Measurements from ENCODE around the gene DTX4.

The DTX4 gene

GRCh38 chr11:59206635-59207034 lies 34.7 kb downstream of the DTX4 start:
- H3K4me1 ChIP-seq (ENCODE audit: control extremely low read depth in 1 of 4, control insufficient read depth in 4 of 4, insufficient read depth in 4 of 4, low read length in 3 of 4) = peaks cover 0 to 13% (median 6%) of the 10 kb centered on the region in 4 experiments
- H3K36me3 ChIP-seq (ENCODE audit: control insufficient read depth in 4 of 4, insufficient read depth in 4 of 4, low read length in 3 of 4) = no peaks in the 10 kb centered on the region
- ChIA-PET CTCF (interaction anchor here (0.6 to 14.0 kb wide), 16 partner anchors 9 to 334 kb away, joined by 3 to 259 read pairs (median 6); partner anchors contain the start of gene DTX4), POLR2A (interaction anchor here (0.5 kb wide), 1 partner anchor 61 kb away, joined by 3 read pairs; no protein-coding TSS in a partner anchor)
- no peaks in the 10 kb centered on the region for H3K27me3 ChIP-seq (replicated peaks in 2 of 5; ENCODE audit: control insufficient read depth in 4 of 5, insufficient read depth in 5 of 5, low read length in 4 of 5)
- H3K4me3 ChIP-seq (ENCODE audit: control insufficient read depth in 1 of 7, extremely low read depth in 1 of 7, insufficient read depth in 4 of 7, low read depth in 2 of 7, low read length in 6 of 7) = no peak overlapping the region
- 69% methylated on average over 4 of the region's 4 CpGs for WGBS (ENCODE audit: insufficient coverage)
- H3K9me3 ChIP-seq (ENCODE audit: control extremely low read depth in 1 of 5, control insufficient read depth in 4 of 5, insufficient read depth in 2 of 5, low read depth in 1 of 5, low read length in 4 of 5) = no peaks in the 10 kb centered on the region
- no peak overlapping the region for H3K27ac ChIP-seq (ENCODE audit: insufficient read depth in 1 of 2, low read depth in 1 of 2, low read length in 2 of 2, poor library complexity in 1 of 2, severe bottlenecking in 2 of 2)
- peak in 2 of 3 donors; percentile 38 to 54 for DNase-seq

GRCh38 chr11:59207988-59208451 lies 36.1 kb downstream of the DTX4 start:
- ChIA-PET POLR2A (no interaction called here), CTCF (interaction anchor here (2.1 to 14.0 kb wide), 5 partner anchors 14 to 222 kb away, joined by 6 to 259 read pairs (median 17); partner anchors contain the start of gene DTX4)
- H3K9me3 ChIP-seq (ENCODE audit: control extremely low read depth in 1 of 5, control insufficient read depth in 4 of 5, insufficient read depth in 2 of 5, low read depth in 1 of 5, low read length in 4 of 5) = peaks cover 0 to 2% (median 0%) of the 10 kb centered on the region in 5 experiments
- no CpG with 5 or more reads among the region's 5 CpGs for WGBS (ENCODE audit: insufficient coverage)
- peak overlapping the region in 1 of 7 experiments; percentile 56 for H3K4me3 ChIP-seq (ENCODE audit: control insufficient read depth in 1 of 7, extremely low read depth in 1 of 7, insufficient read depth in 4 of 7, low read depth in 2 of 7, low read length in 6 of 7)
- peak; percentile 61 to 85 (median 80) for DNase-seq
- no peak overlapping the region for H3K27ac ChIP-seq (ENCODE audit: insufficient read depth in 1 of 2, low read depth in 1 of 2, low read length in 2 of 2, poor library complexity in 1 of 2, severe bottlenecking in 2 of 2)
- H3K27me3 ChIP-seq (replicated peaks in 2 of 5; ENCODE audit: control insufficient read depth in 4 of 5, insufficient read depth in 5 of 5, low read length in 4 of 5) = no peaks in the 10 kb centered on the region
- H3K4me1 ChIP-seq (ENCODE audit: control extremely low read depth in 1 of 4, control insufficient read depth in 4 of 4, insufficient read depth in 4 of 4, low read length in 3 of 4) = peaks cover 0 to 14% (median 6%) of the 10 kb centered on the region in 4 experiments
- no peaks in the 10 kb centered on the region for H3K36me3 ChIP-seq (ENCODE audit: control insufficient read depth in 4 of 4, insufficient read depth in 4 of 4, low read length in 3 of 4)

- ChIA-PET POLR2A (no interaction called here), CTCF (interaction anchor here (1.0 to 14.0 kb wide), 2 partner anchors 22 to 37 kb away, joined by 3 to 259 read pairs; partner anchors contain the start of gene DTX4)
- no peak overlapping the region for H3K4me3 ChIP-seq (ENCODE audit: control insufficient read depth in 1 of 7, extremely low read depth in 1 of 7, insufficient read depth in 4 of 7, low read depth in 2 of 7, low read length in 6 of 7)
- no peak overlapping the region for H3K27ac ChIP-seq (ENCODE audit: insufficient read depth in 1 of 2, low read depth in 1 of 2, low read length in 2 of 2, poor library complexity in 1 of 2, severe bottlenecking in 2 of 2)
- peaks cover 0 to 2% (median 0%) of the 10 kb centered on the region in 5 experiments for H3K9me3 ChIP-seq (ENCODE audit: control extremely low read depth in 1 of 5, control insufficient read depth in 4 of 5, insufficient read depth in 2 of 5, low read depth in 1 of 5, low read length in 4 of 5)
- DNase-seq = no peak
- H3K36me3 ChIP-seq (ENCODE audit: control insufficient read depth in 4 of 4, insufficient read depth in 4 of 4, low read length in 3 of 4) = no peaks in the 10 kb centered on the region
- H3K27me3 ChIP-seq (replicated peaks in 2 of 5; ENCODE audit: control insufficient read depth in 4 of 5, insufficient read depth in 5 of 5, low read length in 4 of 5) = no peaks in the 10 kb centered on the region
- 85% methylated on average over 2 of the region's 2 CpGs for WGBS (ENCODE audit: insufficient coverage)
- peaks cover 0 to 16% (median 9%) of the 10 kb centered on the region in 4 experiments for H3K4me1 ChIP-seq (ENCODE audit: control extremely low read depth in 1 of 4, control insufficient read depth in 4 of 4, insufficient read depth in 4 of 4, low read length in 3 of 4)
These were observed 37.0 kb downstream of the DTX4 start for GRCh38 chr11:59208956-59209355.

DNA sequence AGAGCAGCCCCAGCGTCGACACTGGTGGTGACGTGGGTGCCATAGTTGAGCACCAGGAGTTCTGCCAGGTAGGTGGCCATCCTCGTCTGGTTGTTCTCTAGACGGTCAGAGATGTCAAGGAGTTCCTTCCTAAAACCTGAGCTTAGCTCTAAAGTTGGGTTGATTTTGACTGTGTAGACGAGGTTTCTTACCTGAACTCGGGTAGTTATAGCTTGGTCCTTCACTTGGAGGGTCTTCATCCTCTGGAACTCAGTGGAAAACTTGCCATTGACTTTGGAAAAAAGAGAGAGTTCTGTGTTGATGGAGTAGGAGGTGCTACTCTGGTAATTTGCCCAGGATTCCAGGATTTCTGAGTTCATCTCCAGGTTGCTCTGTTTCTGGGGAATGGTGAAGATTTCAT lies 40.3 kb downstream of the DTX4 start:
- H3K4me1 ChIP-seq (ENCODE audit: control extremely low read depth in 1 of 4, control insufficient read depth in 4 of 4, insufficient read depth in 4 of 4, low read length in 3 of 4) = peaks cover 9 to 25% (median 18%) of the 10 kb centered on the region in 4 experiments
- H3K9me3 ChIP-seq (ENCODE audit: control extremely low read depth in 1 of 5, control insufficient read depth in 4 of 5, insufficient read depth in 2 of 5, low read depth in 1 of 5, low read length in 4 of 5) = peaks cover 0 to 2% (median 0%) of the 10 kb centered on the region in 5 experiments
- no peak overlapping the region for H3K27ac ChIP-seq (ENCODE audit: insufficient read depth in 1 of 2, low read depth in 1 of 2, low read length in 2 of 2, poor library complexity in 1 of 2, severe bottlenecking in 2 of 2)
- POLR2A ChIA-PET = no interaction called here
- no peak for DNase-seq
- no peaks in the 10 kb centered on the region for H3K27me3 ChIP-seq (replicated peaks in 2 of 5; ENCODE audit: control insufficient read depth in 4 of 5, insufficient read depth in 5 of 5, low read length in 4 of 5)
- no peak overlapping the region for H3K4me3 ChIP-seq (ENCODE audit: control insufficient read depth in 1 of 7, extremely low read depth in 1 of 7, insufficient read depth in 4 of 7, low read depth in 2 of 7, low read length in 6 of 7)
- 96% methylated on average over 5 of the region's 7 CpGs for WGBS (ENCODE audit: insufficient coverage)
- no peaks in the 10 kb centered on the region for H3K36me3 ChIP-seq (ENCODE audit: control insufficient read depth in 4 of 4, insufficient read depth in 4 of 4, low read length in 3 of 4)
- CTCF ChIA-PET = interaction anchor here (2.1 to 14.0 kb wide), 3 partner anchors 9 to 40 kb away, joined by 8 to 259 read pairs (median 18); partner anchors contain the start of gene DTX4

DNA sequence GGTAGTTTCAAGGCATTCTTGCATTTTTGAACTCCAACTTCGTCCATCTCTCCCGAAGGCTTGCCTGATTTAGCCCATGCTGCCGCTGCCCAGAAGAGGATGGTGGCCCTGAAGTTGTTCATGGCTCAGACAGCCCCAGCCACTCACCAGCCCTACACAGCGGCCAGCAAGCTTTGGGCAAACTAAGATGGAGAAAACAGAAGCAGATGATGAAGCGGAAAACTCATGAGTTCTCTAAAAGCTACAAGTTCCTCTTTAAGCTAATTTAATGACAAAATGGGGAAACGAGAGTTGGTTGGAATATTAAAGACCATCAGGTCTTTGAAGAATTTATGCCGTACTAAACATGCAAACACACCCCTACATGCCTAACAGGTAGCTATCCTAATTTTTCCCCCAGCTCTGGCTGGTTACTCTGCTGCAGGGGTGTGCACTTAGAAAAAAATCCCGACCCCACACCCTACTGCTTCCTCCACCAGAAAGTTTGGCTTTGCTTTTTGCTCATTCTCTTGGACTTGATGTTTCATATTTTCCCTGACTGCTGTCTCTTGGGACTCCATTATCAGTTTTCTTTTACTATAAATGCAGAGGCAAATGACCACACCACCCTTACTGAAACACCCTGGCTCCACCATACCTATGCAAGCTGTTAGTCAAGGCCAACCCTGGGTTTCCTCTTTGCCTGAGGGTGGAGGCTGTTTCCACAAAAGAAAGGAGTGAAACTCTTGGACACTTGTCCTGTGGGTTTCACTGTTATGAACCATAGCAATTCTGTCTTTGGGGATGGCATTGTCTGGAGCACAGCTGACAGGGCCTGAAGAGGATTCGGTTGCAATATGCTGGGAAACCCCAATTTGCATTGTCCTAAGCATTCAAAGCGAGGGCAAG lies 41.1 kb downstream of the DTX4 start, which contains the start of gene MPEG1:
Gene MPEG1, minus strand, starts transcription at position 184 of the 888 bp plus-strand sequence. Its CDS starts 62 bp downstream, at position 122.
- DNase-seq = peak in 2 of 3 donors; percentile 41 to 56
- ChIA-PET POLR2A (no interaction called here), CTCF (interaction anchor here (1.6 to 14.0 kb wide), 4 partner anchors 10 to 50 kb away, joined by 5 to 259 read pairs (median 13); partner anchors contain the start of gene DTX4)
- H3K27me3 ChIP-seq (replicated peaks in 2 of 5; ENCODE audit: control insufficient read depth in 4 of 5, insufficient read depth in 5 of 5, low read length in 4 of 5) = no peaks in the 10 kb centered on the region
- peaks cover 11 to 24% (median 15%) of the 10 kb centered on the region in 4 experiments for H3K4me1 ChIP-seq (ENCODE audit: control extremely low read depth in 1 of 4, control insufficient read depth in 4 of 4, insufficient read depth in 4 of 4, low read length in 3 of 4)
- H3K4me3 ChIP-seq (ENCODE audit: control insufficient read depth in 1 of 7, extremely low read depth in 1 of 7, insufficient read depth in 4 of 7, low read depth in 2 of 7, low read length in 6 of 7) = no peak within 1 kb of the TSS
- peaks cover 0 to 2% (median 0%) of the 10 kb centered on the region in 5 experiments for H3K9me3 ChIP-seq (ENCODE audit: control extremely low read depth in 1 of 5, control insufficient read depth in 4 of 5, insufficient read depth in 2 of 5, low read depth in 1 of 5, low read length in 4 of 5)
- H3K36me3 ChIP-seq (ENCODE audit: control insufficient read depth in 4 of 4, insufficient read depth in 4 of 4, low read length in 3 of 4) = no peaks in the 10 kb centered on the region
- no peak within 1 kb of the TSS for H3K27ac ChIP-seq (ENCODE audit: insufficient read depth in 1 of 2, low read depth in 1 of 2, low read length in 2 of 2, poor library complexity in 1 of 2, severe bottlenecking in 2 of 2)
- 89% methylated on average over 6 of the region's 10 CpGs for WGBS (ENCODE audit: insufficient coverage)

GRCh38 chr11:59214141-59214893 lies 42.4 kb downstream of the DTX4 start:
- Histone ChIP-seq H3K9me3 (ENCODE audit: control extremely low read depth in 1 of 5, control insufficient read depth in 4 of 5, insufficient read depth in 2 of 5, low read depth in 1 of 5, low read length in 4 of 5) (peaks cover 0 to 2% (median 0%) of the 10 kb centered on the region in 5 experiments), H3K4me3 (ENCODE audit: control insufficient read depth in 1 of 7, extremely low read depth in 1 of 7, insufficient read depth in 4 of 7, low read depth in 2 of 7, low read length in 6 of 7) (no peak overlapping the region), H3K36me3 (ENCODE audit: control insufficient read depth in 4 of 4, insufficient read depth in 4 of 4, low read length in 3 of 4) (no peaks in the 10 kb centered on the region), H3K27ac (ENCODE audit: insufficient read depth in 1 of 2, low read depth in 1 of 2, low read length in 2 of 2, poor library complexity in 1 of 2, severe bottlenecking in 2 of 2) (no peak overlapping the region), H3K4me1 (ENCODE audit: control extremely low read depth in 1 of 4, control insufficient read depth in 4 of 4, insufficient read depth in 4 of 4, low read length in 3 of 4) (peaks cover 11 to 21% (median 16%) of the 10 kb centered on the region in 4 experiments), H3K27me3 (replicated peaks in 2 of 5; ENCODE audit: control insufficient read depth in 4 of 5, insufficient read depth in 5 of 5, low read length in 4 of 5) (no peaks in the 10 kb centered on the region)
- POLR2A ChIA-PET = no interaction called here
- 100% methylated on average over 2 of the region's 2 CpGs for WGBS (ENCODE audit: insufficient coverage)
- DNase-seq = no peak
- CTCF ChIA-PET = interaction anchor here (1.6 to 3.1 kb wide), 2 partner anchors 11 to 49 kb away, joined by 5 to 18 read pairs; no protein-coding TSS in a partner anchor

Measured in common myeloid progenitor, CD34-positive (primary cell).